ENCODE measurements around the gene ALK.
"Not testable (repeated sequence)": the region's sequence is repeated elsewhere in the genome, so short reads cannot be mapped to it uniquely, and the experiment has no call there.

Gene ALK

DNA sequence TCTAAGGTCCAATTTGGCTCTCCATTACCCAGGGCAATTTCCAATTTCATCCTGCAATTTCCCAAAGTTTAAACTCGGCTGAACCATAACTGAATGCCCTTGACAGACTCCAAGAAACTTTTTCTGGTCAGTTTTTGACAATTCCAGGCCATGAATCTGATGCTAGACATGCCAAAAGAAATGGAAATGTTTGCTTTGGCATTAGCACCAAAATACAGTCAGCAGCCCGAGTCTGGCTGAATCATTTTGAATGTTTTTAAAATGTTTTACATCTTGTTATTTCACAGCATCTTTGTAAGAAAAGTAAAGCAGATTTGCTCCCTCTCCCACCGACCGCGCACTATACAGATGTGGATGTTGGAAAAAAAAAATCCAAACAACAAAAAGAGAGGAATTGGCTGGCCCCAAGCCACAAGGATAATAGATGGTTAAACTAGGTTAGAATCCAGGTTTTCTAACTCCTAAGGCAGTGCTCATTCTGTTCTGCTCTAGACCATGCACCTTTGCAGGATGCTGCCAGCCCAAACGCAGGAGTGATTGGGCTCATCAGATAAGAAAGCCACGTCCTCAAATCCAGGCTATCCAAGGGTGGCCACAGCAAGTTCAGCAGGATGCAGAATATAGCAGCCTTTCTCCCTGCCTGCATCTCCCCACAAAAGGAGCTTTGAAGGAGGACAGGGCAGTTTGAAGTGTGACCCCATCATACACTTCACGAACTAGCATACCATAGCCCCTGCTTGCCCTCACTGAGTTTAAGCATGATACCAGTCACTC is 167.5 kb downstream of the ALK start:
- DNase-seq: no peak

- no peak for DNase-seq
Observed at GRCh38 chr2:29751390-29751789, 170.0 kb downstream of the ALK start.

DNA sequence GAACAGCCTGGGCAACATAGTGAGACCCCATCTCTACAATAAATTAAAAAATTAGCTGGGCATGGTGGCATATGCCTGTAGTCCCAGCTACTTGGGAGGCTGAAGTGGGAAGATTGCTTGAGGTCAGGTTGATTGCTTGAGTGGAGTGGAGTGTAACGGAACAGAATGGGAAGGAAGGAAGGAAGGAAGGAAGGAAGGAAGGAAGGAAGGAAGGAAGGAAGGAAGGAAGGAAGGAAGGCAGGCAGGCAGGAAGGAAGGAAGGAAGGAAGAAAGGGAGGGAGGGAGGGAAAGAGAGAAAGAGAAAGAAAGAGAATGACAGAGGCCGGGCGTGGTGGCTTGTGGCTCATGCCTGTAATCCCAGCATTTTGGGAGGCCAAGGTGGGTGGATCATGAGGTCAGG is 170.9 kb downstream of the ALK start:
- not testable (repeated sequence) for DNase-seq

GRCh38 chr2:29749843-29750242 is 171.5 kb downstream of the ALK start:
- DNase-seq: no peak

DNA sequence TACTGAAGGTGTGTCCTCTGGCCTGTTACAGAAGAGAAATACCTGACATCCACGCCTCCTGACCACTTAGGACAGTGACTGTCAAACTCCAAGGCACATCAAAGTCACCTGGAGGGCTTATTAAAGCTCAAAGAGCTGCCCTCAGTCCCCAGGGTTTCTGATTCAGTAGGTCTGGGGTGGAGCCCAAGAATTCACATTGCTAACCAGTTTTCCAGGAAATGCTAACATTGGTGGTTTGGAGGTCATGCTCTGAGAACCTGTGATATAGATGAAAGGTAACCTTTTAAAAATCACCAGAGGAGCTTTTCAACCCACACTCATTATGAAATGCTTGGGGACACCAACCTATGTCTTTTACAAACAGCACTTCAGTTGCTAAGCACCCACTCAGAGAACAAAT is 172.3 kb downstream of the ALK start:
- DNase-seq: no peak

GRCh38 chr2:29747786-29748470 is 173.5 kb downstream of the ALK start:
- DNase-seq: no peak

DNA sequence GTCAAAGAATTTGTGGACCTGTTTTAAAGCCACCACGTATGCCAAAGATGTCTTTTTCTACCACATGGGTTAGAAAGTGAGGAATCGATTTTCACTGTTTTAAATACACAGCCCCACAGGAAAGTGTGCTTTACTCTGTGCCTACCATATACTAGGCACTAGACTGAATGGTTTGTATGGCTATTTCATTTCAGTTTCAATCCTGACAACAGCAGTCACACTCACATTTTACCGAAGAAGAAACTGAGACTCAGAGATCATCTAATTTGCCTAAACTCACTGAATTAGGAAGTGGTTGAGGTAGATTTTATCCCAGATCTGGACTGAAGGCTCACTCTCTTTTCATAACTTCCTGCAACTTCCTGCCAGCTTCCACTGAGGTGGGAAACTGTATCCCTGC is 176.4 kb downstream of the ALK start:
- no peak for DNase-seq

DNA sequence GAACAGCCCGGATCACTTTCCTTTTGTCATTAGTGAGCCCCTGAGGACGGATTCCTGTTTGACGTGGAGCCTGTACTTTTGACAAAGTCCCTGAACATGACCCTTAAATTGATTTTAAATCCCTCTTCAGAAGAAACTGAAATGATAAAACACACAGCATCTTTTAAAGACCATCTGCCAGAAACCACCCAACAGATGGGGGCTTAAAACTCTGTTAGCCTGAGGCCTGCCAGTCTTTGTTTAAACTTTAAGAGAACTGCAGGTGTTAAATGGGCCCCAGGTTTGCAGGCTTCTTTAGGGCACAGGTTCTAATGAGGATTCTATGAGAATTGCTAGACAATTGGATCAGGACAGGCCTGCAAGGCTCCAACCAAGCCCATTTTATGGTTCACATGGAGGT is 177.9 kb downstream of the ALK start:
- no peak for DNase-seq

DNA sequence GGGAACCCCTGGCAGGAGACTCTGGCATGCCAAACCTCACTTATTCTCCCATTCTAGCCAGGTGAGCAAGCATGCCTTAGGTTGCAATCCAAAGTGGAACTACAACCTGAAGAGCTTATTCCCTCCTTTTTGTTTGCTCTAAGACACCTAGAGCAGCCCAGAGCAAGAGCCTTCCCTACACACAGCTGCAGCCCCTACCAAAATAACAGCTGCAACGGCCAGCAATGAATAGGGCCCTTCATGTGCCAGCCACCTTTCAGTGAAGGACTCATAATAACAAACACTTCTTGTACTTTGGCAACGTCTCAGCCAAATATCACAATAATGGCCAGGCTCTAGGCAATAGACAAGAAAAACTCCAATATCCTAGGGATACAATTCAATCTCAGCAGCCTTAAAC is 178.7 kb downstream of the ALK start:
- no peak for DNase-seq

DNA sequence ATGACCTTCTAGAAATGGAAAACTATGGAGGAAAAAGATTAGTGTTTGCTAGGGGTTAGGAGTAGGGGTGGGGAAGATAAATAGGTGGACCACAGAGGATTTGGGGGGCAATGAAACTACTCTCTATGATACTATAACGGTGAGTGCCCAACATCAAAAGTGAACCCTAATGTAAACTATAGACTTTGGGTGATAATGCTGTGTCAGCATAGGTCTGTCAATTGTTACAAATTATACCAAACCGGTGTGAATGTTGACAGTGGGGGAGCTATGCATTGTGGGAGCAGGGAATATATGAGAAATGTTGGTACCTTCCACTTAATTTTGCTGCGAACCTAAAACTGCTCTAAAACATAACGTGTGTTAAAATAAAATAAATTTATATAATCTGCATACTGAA is 180.3 kb downstream of the ALK start:
- DNase-seq: no peak

DNA sequence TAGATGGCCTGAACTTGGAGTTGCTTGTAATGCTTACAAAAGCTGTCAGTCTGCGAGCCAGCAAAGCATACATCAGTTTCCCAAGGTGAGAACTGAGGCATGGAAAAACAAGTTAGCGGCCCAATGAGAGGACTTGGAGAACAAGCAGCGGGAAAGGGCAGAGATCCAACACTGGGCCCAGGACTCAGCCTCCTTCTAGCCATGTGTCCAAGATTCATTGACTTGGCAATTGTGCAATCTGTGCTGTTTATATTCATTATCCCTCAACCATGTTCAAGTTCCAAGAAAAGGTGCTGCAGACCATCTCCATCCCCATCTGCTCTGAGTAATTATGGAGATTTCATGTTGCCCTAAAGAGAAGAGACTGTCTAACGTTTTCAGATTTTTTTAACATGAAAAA is 187.4 kb downstream of the ALK start:
- DNase-seq: no peak

DNA sequence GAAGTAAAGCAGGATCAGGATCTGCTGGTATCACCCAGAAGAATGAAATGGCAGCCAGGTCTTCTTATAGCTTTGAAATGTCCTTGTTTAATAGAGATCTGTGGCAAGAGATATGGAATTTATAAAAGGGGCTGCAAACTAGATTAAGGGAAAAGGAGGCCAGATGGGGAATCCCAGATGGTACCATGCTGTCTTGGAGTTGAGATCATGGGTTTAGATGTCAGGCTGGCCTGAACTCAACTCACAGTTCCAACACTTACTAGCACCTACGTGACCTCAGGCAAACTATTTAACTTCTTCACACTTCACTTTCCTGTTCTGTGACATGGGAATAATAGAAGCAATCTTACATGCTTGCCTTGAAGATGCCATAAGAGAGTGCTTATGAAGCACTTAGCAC is 188.2 kb downstream of the ALK start:
- no peak for DNase-seq

GRCh38 chr2:29731948-29732347 is 189.4 kb downstream of the ALK start:
- no peak for DNase-seq

- DNase-seq: no peak
Observed at GRCh38 chr2:29729932-29730331, 191.5 kb downstream of the ALK start.

GRCh38 chr2:29729401-29729800 is 192.0 kb downstream of the ALK start:
- DNase-seq: no peak

DNA sequence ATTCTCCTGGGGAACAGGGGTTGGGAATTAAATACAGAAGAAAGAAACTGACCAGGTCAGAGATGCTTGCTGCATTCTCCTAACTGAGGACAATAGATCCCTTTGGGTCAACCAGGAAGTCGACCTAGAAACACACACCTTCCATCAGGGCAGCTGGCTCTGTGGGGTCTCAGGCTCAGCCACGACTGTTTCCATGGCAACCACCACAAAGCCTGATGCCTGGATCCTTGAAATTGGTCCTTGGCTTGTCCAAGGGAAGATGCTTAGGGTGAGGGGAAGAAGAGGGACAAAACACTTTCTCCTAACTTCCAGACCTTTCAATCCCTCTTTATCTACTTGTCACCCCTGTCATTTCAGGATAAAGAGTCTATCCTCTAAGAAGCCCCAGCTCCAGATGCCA is 194.4 kb downstream of the ALK start:
- no peak for DNase-seq

- DNase-seq: no peak
Observed at GRCh38 chr2:29725610-29726009, 195.8 kb downstream of the ALK start.

- DNase-seq: no peak
Observed at GRCh38 chr2:29724282-29724681, 197.1 kb downstream of the ALK start.

DNA sequence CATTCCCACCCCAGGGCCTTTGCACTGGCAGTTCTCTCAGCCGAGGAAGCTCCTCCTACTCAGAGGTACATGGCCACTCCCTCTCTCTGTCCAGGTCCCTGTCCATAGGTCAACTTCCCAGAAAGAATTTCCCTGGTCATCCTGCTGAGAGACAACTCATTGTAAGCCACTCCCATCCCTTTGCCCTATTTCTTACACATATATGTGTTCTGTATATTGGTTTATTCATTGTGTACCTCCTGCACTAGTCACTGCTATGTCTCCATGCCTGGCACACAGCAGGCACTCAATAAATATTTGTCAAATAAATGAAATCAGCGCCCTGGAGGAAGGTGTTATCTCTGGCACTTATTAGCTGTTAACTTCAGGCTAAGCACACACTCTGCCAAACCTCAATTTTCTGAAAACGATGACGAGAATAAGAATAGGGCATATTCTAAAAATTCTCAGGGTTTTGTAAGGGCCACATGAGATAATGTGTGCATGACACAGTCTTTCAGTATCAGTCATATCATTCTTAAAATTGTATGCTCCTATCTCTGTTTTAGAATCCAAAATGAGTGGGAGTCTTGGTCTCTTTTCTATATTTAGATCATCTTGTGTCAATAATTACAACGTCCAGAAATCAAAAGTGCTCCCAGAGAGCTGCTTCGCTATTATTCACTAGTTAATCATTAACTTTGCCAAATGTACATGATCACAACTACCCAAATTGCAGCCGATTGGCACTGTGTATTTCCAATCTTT is 198.0 kb downstream of the ALK start:
- no peak for DNase-seq

DNA sequence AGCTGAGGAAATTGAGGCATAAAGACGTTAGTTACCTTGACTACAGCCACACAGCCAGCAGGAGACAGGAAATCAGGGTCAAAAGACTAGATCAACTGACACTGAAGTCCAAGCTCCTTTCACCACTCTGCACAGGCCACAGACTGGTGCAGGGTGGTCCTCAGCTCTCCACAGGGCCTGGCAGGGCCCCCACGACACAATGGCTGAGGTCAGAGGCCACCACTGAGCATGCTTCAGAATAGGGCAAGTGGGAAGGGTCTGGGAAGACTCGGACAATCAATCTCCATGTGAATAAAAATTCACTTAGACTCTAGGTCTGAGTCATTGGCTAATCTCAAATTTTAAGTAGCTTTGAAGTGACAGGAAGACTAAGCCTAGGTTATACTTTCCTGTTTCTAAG is 201.7 kb downstream of the ALK start:
- no peak for DNase-seq

- DNase-seq: no peak
Observed at GRCh38 chr2:29718076-29718686, 203.2 kb downstream of the ALK start.

DNA sequence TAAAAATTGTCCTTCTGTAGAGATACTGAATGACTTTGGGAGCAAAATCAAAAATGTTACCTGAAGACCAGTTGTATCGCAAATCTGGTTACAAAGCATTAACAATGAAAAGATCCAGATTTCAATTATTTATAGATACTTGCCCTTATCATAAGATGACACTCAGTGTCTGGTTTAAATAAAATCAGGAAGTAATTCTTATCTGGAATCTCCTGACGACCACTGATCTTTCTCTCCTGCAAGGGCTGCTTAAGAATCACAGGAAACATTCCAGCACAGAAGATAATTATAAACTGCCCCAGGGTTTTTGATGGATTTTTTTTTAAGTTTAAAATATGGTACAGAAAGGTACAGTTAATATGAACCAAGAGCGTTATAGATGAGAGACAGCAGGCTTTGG is 205.7 kb downstream of the ALK start:
- DNase-seq: no peak

DNA sequence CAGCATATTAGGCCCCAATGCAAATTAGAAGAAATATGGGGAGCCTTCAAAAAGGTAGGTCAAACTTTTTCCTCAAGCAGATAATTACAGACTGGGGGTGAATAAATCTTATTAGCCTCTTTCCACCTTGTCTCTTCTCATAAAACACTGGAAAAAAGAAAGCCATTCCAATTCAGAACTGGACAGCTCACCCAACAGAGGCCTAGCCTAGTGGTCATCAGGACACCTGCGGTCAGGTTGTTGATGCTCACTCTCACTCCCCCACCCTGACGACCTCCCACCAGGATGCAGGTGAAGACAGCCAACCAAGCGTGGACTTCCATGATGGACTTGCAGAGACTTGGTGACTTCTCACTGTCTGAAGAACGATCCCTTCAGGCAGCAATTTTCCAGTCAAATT is 207.1 kb downstream of the ALK start:
- no peak for DNase-seq

Data from activated CD4-positive, CD25-positive, alpha-beta regulatory T cell treated with anti-CD3 and anti-CD28 coated beads, Interleukin-2, amount 50 U/mL, for 72 hours (primary cell).